Natural killer cell (primary cell): Measurements from ENCODE around the gene KIF12. TPM values are rescaled to one million over a fixed set of nuclear protein-coding genes. Genes with fewer than 3 reads are reported as not detected.

Experiments
- ATAC-seq, 3 donors: fragments of 150-1000 bp in 2 of 3; fragments of 200-7000 bp in 1 of 3; cut with Tn5 transposase; 1 replicate in 1 of 3; 2 replicates in 2 of 3; pipeline ENCODE4 v1.10.0; 2021; ENCODE audit warnings: mild to moderate bottlenecking in 2 of 3, moderate library complexity in 2 of 3
- DNase-seq, 2 donors: peaks; one replicate each; pipeline versions ENCODE4 v3.0.0 to v3.0.0-alpha.2; 2013 to 2021; ENCODE audit warnings: mixed read lengths in 1 of 2
- H3K27ac ChIP-seq: one replicate; pipeline ENCODE4 v1.5.1; 2013; ENCODE audit warnings: mild to moderate bottlenecking, low read length
- H3K27me3 ChIP-seq: one replicate; pipeline ENCODE4 v1.6.1; 2013; ENCODE audit warnings: low read length; ENCODE audit not compliant: control insufficient read depth, insufficient read depth
- H3K36me3 ChIP-seq: one replicate; pipeline ENCODE4 v1.6.1; 2013; ENCODE audit warnings: low read length; ENCODE audit not compliant: control insufficient read depth, insufficient read depth
- H3K4me1 ChIP-seq: one replicate; pipeline ENCODE4 v1.6.1; 2013; ENCODE audit warnings: low read length; ENCODE audit not compliant: control insufficient read depth, insufficient read depth
- H3K4me3 ChIP-seq: one replicate; pipeline ENCODE4 v1.5.1; 2013; ENCODE audit warnings: low read length
- H3K9me3 ChIP-seq: one replicate; pipeline ENCODE4 v1.6.1; 2013; ENCODE audit warnings: low read length; ENCODE audit not compliant: control insufficient read depth, insufficient read depth
- H3K27ac Mint-ChIP-seq, 2 donors: one replicate each; pipeline ENCODE4 v1.8.0; 2022; ENCODE audit warnings: mild to moderate bottlenecking in 2 of 2, mixed read lengths in 2 of 2, moderate library complexity in 1 of 2
- H3K27me3 Mint-ChIP-seq, 2 donors: one replicate each; pipeline ENCODE4 v1.8.0; 2022; ENCODE audit warnings: low read depth in 2 of 2, mixed read lengths in 2 of 2
- H3K36me3 Mint-ChIP-seq: one replicate; pipeline ENCODE4 v1.8.0; 2022; ENCODE audit warnings: mixed read lengths
- H3K4me1 Mint-ChIP-seq, 2 donors: one replicate each; pipeline ENCODE4 v1.8.0; 2022; ENCODE audit warnings: mixed read lengths in 2 of 2
- H3K4me3 Mint-ChIP-seq: one replicate; pipeline ENCODE4 v1.8.0; 2022; ENCODE audit warnings: mild to moderate bottlenecking, moderate library complexity, mixed read lengths
- H3K9me3 Mint-ChIP-seq, 2 donors: one replicate each; pipeline ENCODE4 v1.8.0; 2022; ENCODE audit warnings: mixed read lengths in 2 of 2
- CTCF ChIP-seq: fragments of 200-600 bp; IDR thresholded peaks from one replicate; pipeline ENCODE4 v1.8.0; 2022; ENCODE audit warnings: antibody characterized with exemption
- WGBS: methylation state at CpG from one replicate; pipeline ENCODE4 v1.1.7; 2013; ENCODE audit warnings: missing lambda C conversion rate; ENCODE audit not compliant: insufficient coverage; 5-methylcytosine and 5-hydroxymethylcytosine counted together
- intact Hi-C: fragments of 100-400 bp; cut with micrococcal nuclease; formaldehyde crosslinking; loops from one replicate; pipeline ENCODE4 v1.14.2; 2022
- total RNA-seq, 4 donors: library from RNA; stranded (reverse); fragments of 120-200 nt in 1 of 4; gene quantifications; one replicate each; pipeline versions ENCODE4 v1.2.3 to v1.2.4, GENCODE V29; 2013 to 2022

Gene KIF12
- total RNA-seq, 3 donors from 2014 or later (not counting 1 experiment from before 2014, with no cell fraction given), result not detected

GRCh38 chr9:114122136-114123027 lies 23.3 kb upstream of the KIF12 start:
- no peak overlapping the region for H3K27ac ChIP-seq
- peaks cover 1% of the 10 kb centered on the region for H3K9me3 ChIP-seq
- peaks cover 2% of the 10 kb centered on the region in 2 donors for H3K9me3 Mint-ChIP-seq
- ATAC-seq (no peak), DNase-seq (no peak)
- 82% methylated on average over 9 of the region's 9 CpGs for WGBS
- H3K4me3 Mint-ChIP-seq, result no peak overlapping the region
- H3K27me3 ChIP-seq, result no peaks in the 10 kb centered on the region
- no peaks in the 10 kb centered on the region for H3K36me3 Mint-ChIP-seq
- H3K36me3 ChIP-seq, result no peaks in the 10 kb centered on the region
- H3K4me3 ChIP-seq, result no peak overlapping the region
- intact Hi-C loops, result no loop called here
- no peak overlapping the region for H3K27ac Mint-ChIP-seq
- no peak for TF ChIP-seq CTCF
- no peaks in the 10 kb centered on the region for H3K4me1 ChIP-seq
- peaks cover 19 to 20% of the 10 kb centered on the region in 2 donors for H3K27me3 Mint-ChIP-seq
- H3K4me1 Mint-ChIP-seq, result no peaks in the 10 kb centered on the region

GRCh38 chr9:114121227-114122135 lies 22.4 kb upstream of the KIF12 start:
- no peaks in the 10 kb centered on the region for H3K27me3 ChIP-seq
- no peak overlapping the region for H3K27ac Mint-ChIP-seq
- H3K4me1 ChIP-seq, result no peaks in the 10 kb centered on the region
- H3K27ac ChIP-seq, result no peak overlapping the region
- no peaks in the 10 kb centered on the region for H3K9me3 Mint-ChIP-seq
- WGBS, result 87% methylated on average over 16 of the region's 16 CpGs
- no peak for ATAC-seq
- TF ChIP-seq CTCF, result no peak
- no peak for DNase-seq
- no peaks in the 10 kb centered on the region for H3K4me1 Mint-ChIP-seq
- peaks cover 16 to 17% of the 10 kb centered on the region in 2 donors for H3K27me3 Mint-ChIP-seq
- H3K36me3 ChIP-seq, result no peaks in the 10 kb centered on the region
- no peak overlapping the region for H3K4me3 Mint-ChIP-seq
- H3K36me3 Mint-ChIP-seq, result no peaks in the 10 kb centered on the region
- intact Hi-C loops, result no loop called here
- no peaks in the 10 kb centered on the region for H3K9me3 ChIP-seq
- H3K4me3 ChIP-seq, result no peak overlapping the region

- Histone ChIP-seq H3K27ac (no peak overlapping the region), H3K4me1 (no peaks in the 10 kb centered on the region), H3K4me3 (no peak overlapping the region), H3K9me3 (no peaks in the 10 kb centered on the region), H3K36me3 (no peaks in the 10 kb centered on the region), H3K27me3 (no peaks in the 10 kb centered on the region)
- Mint-ChIP-seq H3K27me3 (peaks cover 10 to 17% of the 10 kb centered on the region in 2 donors), H3K9me3 (no peaks in the 10 kb centered on the region), H3K36me3 (no peaks in the 10 kb centered on the region), H3K4me3 (no peak overlapping the region), H3K27ac (no peak overlapping the region), H3K4me1 (no peaks in the 10 kb centered on the region)
- intact Hi-C loops, result no loop called here
- no peak for ATAC-seq
- 63% methylated on average over 4 of the region's 4 CpGs for WGBS
- no peak for TF ChIP-seq CTCF
- DNase-seq, result no peak
Measured at GRCh38 chr9:114120192-114121014, 21.3 kb upstream of the KIF12 start.
